Measurements from ENCODE around the gene TMEM45A. TPM values are rescaled to one million over a fixed set of nuclear protein-coding genes. Genes with fewer than 3 reads are reported as not detected.
A peak's percentile ranks its signal among the peaks of the same experiment; 100 is the strongest.
"Not testable (repeated sequence)": the region's sequence is repeated elsewhere in the genome, so short reads cannot be mapped to it uniquely, and the experiment has no call there.

Gene TMEM45A
- total and polyA plus RNA-seq, 2 donors (not counting 3 experiments of a cell fraction or from before 2014, with no cell fraction given), result 5.6 to 8.6 TPM

GRCh38 chr3:100506355-100506754 is 13.9 kb downstream of the TMEM45A start:
- no peaks in the 10 kb centered on the region for H3K36me3 ChIP-seq (ENCODE audit: control insufficient read depth in 2 of 2, extremely low read depth in 1 of 2, insufficient read depth in 2 of 2, low read length in 2 of 2)
- dilution Hi-C loops (cut with MboI; ENCODE audit: extremely low pct_ligation_motif_present, low sequenced_read_pairs) (no loop called here), intact Hi-C loops (cut with micrococcal nuclease) (no loop called here)
- POLR2A ChIA-PET, result no interaction called here
- DNase-seq (ENCODE audit: low read depth, low spot score) (peak; percentile 22), FAIRE-seq (no peak)
- TF ChIP-seq MYC (IDR thresholded peaks at IDR 0.05; ENCODE audit: low read depth, low read length) (no peak), JUN (IDR thresholded peaks at IDR 0.05; ENCODE audit: borderline replicate concordance, insufficient read depth, insufficient read length, low read depth) (no peak), FOS (IDR thresholded peaks at IDR 0.05; ENCODE audit: borderline replicate concordance, insufficient read depth, low read length) (no peak), POLR2A (IDR thresholded peaks at IDR 0.05; ENCODE audit: low read depth, low read length) (no peak), EZH2 (IDR thresholded peaks at IDR 0.05; ENCODE audit: borderline replicate concordance, low read depth, low read length, severe bottlenecking) (no peak), GATA2 (IDR thresholded peaks at IDR 0.05; ENCODE audit: insufficient read depth, insufficient read length, low read depth, low read length) (no peak)
- TF ChIP-seq, protein P1, sequence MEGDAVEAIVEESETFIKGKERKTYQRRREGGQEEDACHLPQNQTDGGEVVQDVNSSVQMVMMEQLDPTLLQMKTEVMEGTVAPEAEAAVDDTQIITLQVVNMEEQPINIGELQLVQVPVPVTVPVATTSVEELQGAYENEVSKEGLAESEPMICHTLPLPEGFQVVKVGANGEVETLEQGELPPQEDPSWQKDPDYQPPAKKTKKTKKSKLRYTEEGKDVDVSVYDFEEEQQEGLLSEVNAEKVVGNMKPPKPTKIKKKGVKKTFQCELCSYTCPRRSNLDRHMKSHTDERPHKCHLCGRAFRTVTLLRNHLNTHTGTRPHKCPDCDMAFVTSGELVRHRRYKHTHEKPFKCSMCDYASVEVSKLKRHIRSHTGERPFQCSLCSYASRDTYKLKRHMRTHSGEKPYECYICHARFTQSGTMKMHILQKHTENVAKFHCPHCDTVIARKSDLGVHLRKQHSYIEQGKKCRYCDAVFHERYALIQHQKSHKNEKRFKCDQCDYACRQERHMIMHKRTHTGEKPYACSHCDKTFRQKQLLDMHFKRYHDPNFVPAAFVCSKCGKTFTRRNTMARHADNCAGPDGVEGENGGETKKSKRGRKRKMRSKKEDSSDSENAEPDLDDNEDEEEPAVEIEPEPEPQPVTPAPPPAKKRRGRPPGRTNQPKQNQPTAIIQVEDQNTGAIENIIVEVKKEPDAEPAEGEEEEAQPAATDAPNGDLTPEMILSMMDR (IDR thresholded peaks at IDR 0.05; ENCODE audit: extremely low read depth in 1 of 2, insufficient read depth in 1 of 2, low read depth in 1 of 2, low read length in 2 of 2), result no peak
- TF ChIP-seq, protein P2, sequence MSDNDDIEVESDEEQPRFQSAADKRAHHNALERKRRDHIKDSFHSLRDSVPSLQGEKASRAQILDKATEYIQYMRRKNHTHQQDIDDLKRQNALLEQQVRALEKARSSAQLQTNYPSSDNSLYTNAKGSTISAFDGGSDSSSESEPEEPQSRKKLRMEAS (IDR thresholded peaks at IDR 0.05; ENCODE audit: insufficient read depth, insufficient read length), result no peak
- H3K4me1 ChIP-seq (ENCODE audit: control insufficient read depth, extremely low read depth, insufficient read depth, low read length), result no peaks in the 10 kb centered on the region
- no peak overlapping the region for H2AFZ ChIP-seq (ENCODE audit: low read depth, low read length)
- no peak overlapping the region for H3K4me2 ChIP-seq (ENCODE audit: insufficient read depth, low read length)
- H3K9me3 ChIP-seq (replicated peaks; ENCODE audit: control insufficient read depth, insufficient read depth, low read length), result no peaks in the 10 kb centered on the region
- BruUV-seq (replicated peaks), result no TSS peak
- no peaks in the 10 kb centered on the region for H3K9me1 ChIP-seq (replicated peaks; ENCODE audit: control insufficient read depth, extremely low read depth, insufficient read depth, low read length)
- no peaks in the 10 kb centered on the region for H4K20me1 ChIP-seq (replicated peaks; ENCODE audit: control insufficient read depth, extremely low read depth, insufficient read depth, low read length)
- CTCF ChIA-PET, result no interaction called here
- no peak overlapping the region for H3K4me3 ChIP-seq (replicated peaks in 1 of 3; ENCODE audit: insufficient read depth in 1 of 3, low read depth in 1 of 3, low read length in 3 of 3)
- no peak overlapping the region for H3K9ac ChIP-seq (replicated peaks; ENCODE audit: extremely low read depth, insufficient read depth, low read length)
- H3K27ac ChIP-seq (ENCODE audit: insufficient read depth, low read depth, low read length), result no peak overlapping the region
- peaks cover 0 to 3% of the 10 kb centered on the region in 2 experiments for H3K27me3 ChIP-seq (ENCODE audit: control insufficient read depth in 2 of 2, insufficient read depth in 2 of 2, low read length in 2 of 2)
- no peaks in the 10 kb centered on the region for H3K79me2 ChIP-seq (ENCODE audit: control insufficient read depth, insufficient read depth, low read length)

- H3K9ac ChIP-seq (replicated peaks; ENCODE audit: extremely low read depth, insufficient read depth, low read length); H3K4me3 ChIP-seq (replicated peaks in 1 of 3; ENCODE audit: insufficient read depth in 1 of 3, low read depth in 1 of 3, low read length in 3 of 3); H3K9me3 ChIP-seq (replicated peaks; ENCODE audit: control insufficient read depth, insufficient read depth, low read length); BruUV-seq (replicated peaks); H3K27ac ChIP-seq (ENCODE audit: insufficient read depth, low read depth, low read length); H3K79me2 ChIP-seq (ENCODE audit: control insufficient read depth, insufficient read depth, low read length); intact Hi-C loops (cut with micrococcal nuclease); H3K36me3 ChIP-seq (ENCODE audit: control insufficient read depth in 2 of 2, extremely low read depth in 1 of 2, insufficient read depth in 2 of 2, low read length in 2 of 2); H3K27me3 ChIP-seq (ENCODE audit: control insufficient read depth in 2 of 2, insufficient read depth in 2 of 2, low read length in 2 of 2); DNase-seq (ENCODE audit: low read depth, low spot score); POLR2A ChIA-PET; H3K4me1 ChIP-seq (ENCODE audit: control insufficient read depth, extremely low read depth, insufficient read depth, low read length); H4K20me1 ChIP-seq (replicated peaks; ENCODE audit: control insufficient read depth, extremely low read depth, insufficient read depth, low read length); H3K4me2 ChIP-seq (ENCODE audit: insufficient read depth, low read length); FAIRE-seq; H3K9me1 ChIP-seq (replicated peaks; ENCODE audit: control insufficient read depth, extremely low read depth, insufficient read depth, low read length); H2AFZ ChIP-seq (ENCODE audit: low read depth, low read length); CTCF ChIA-PET; dilution Hi-C loops (cut with MboI; ENCODE audit: extremely low pct_ligation_motif_present, low sequenced_read_pairs): not testable (repeated sequence)
These were observed 17.4 kb downstream of the TMEM45A start for GRCh38 chr3:100509818-100510217.
